Measurements from ENCODE around the gene INTS11. TPM values are rescaled to one million over a fixed set of nuclear protein-coding genes. Genes with fewer than 3 reads are reported as not detected.
A peak's percentile ranks its signal among the peaks of the same experiment; 100 is the strongest.

INTS11 gene
- total and polyA plus RNA-seq, 9 of the 15 experiments (the other 6 are each of a cell fraction or from before 2014, with no cell fraction given), result 3.6 to 183 (median 110) TPM

DNA sequence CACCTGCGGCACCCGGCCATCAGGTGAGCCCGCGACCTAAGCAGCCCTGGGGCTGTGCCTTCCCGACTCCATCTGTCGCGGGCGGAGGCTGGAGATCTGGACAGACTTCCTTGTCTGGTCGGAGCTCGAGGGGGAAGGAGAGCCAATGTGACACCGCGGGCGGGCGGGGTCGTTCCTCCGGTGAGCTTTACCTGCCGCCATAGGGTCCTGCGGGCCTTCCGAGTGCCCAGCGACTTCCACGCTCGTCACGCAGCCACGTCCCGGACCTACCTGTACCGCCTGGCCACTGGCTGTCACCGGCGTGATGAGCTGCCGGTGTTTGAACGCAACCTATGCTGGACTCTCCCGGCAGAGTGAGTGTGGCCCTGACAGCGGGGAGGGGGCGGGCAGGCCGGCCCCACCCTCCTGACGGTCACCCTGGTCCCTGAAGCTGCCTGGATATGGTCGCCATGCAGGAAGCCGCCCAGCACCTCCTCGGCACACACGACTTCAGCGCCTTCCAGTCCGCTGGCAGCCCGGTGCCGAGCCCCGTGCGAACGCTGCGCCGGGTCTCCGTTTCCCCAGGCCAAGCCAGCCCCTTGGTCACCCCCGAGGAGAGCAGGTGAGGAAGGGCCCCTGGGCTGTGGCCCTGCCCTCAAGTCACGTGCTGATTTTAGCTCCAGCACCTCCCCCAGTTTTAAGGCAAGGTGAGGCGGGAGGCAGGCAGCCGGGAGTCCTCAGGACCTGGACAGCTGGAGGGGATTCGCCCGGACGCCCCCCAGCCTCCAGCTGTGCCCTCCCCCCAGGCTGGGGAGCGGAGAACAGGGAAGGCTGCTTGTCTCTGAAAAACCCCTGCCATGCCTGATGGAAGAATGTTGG lies 15.0 kb downstream of the INTS11 start:
- Histone ChIP-seq H3K4me3 (peak overlapping the region; percentile 94), H4K20me1 (replicated peaks; ENCODE audit: control insufficient read depth, insufficient read depth, low read length) (peaks cover 22% of the 10 kb centered on the region), H3K9me1 (ENCODE audit: control insufficient read depth, insufficient read depth, low read length) (peaks cover 3% of the 10 kb centered on the region), H2AFZ (ENCODE audit: low read depth, low read length) (peak overlapping the region; percentile 68), H3K79me2 (ENCODE audit: control insufficient read depth, insufficient read depth, low read length) (peaks cover 54% of the 10 kb centered on the region), H3K9ac (ENCODE audit: insufficient read depth in 1 of 2, low read depth in 2 of 2, low read length in 2 of 2) (peak overlapping the region; percentile 87 to 97), H3K27ac (ENCODE audit: extremely low read depth, low read depth, low read length) (peak overlapping the region; percentile 96), H3K4me2 (ENCODE audit: insufficient read depth, low read length) (peak overlapping the region; percentile 88), H3K9me3 (replicated peaks; ENCODE audit: control insufficient read depth, insufficient read depth, low read depth, low read length) (no peaks in the 10 kb centered on the region), H3K27me3 (ENCODE audit: control insufficient read depth in 2 of 2, insufficient read depth in 2 of 2, low read length in 2 of 2) (no peaks in the 10 kb centered on the region), H3K4me1 (replicated peaks in 1 of 2; ENCODE audit: control insufficient read depth in 2 of 2, insufficient read depth in 2 of 2, low read length in 2 of 2) (peaks cover 36 to 97% of the 10 kb centered on the region in 2 experiments), H3K36me3 (ENCODE audit: control insufficient read depth, insufficient read depth, low read length) (peaks cover 54% of the 10 kb centered on the region)
- intact Hi-C loops (cut with micrococcal nuclease), result loop anchor here (2.0 to 10.0 kb wide), 3 partner anchors 15 to 915 kb away; partner anchors contain the start of genes AURKAIP1, CPTP, INTS11 and SKI
- peak; percentile 71 for FAIRE-seq
- WGBS (ENCODE audit: insufficient coverage, low coverage, missing lambda C conversion rate), result 13% methylated on average over 44 of the region's 57 CpGs
- peak; percentile 4 for ATAC-seq
- in situ Hi-C loops (cut with MboI), result no loop called here
- no TSS peak for BruUV-seq (replicated peaks)
- POLR2A ChIA-PET, result interaction anchor here (0.7 to 3.5 kb wide), 7 partner anchors 10 to 196 kb away, joined by 3 to 30 read pairs (median 3); no protein-coding TSS in a partner anchor
- CTCF ChIA-PET (ENCODE audit: low intra/inter-chr PET ratio), result interaction anchor here (0.7 kb wide), 1 partner anchor 742 kb away, joined by 3 read pairs; no protein-coding TSS in a partner anchor
- peak in 2 of 4 experiments; percentile 41 to 67 for DNase-seq (ENCODE audit: extremely low read depth in 1 of 4, low spot score in 3 of 4)
- TF ChIP-seq ZFP30 (CRISPR knock-in tag; IDR thresholded peaks at IDR 0.05; ENCODE audit: borderline replicate concordance) (no peak), TSHZ1 (CRISPR knock-in tag; IDR thresholded peaks at IDR 0.05) (no peak), TOE1 (IDR thresholded peaks at IDR 0.05; ENCODE audit: borderline replicate concordance) (peak; percentile 87), TOE1 (CRISPR knock-in tag; IDR thresholded peaks at IDR 0.05; ENCODE audit: borderline replicate concordance, low read depth) (0 out of 2 replicates have a peak, but pooled peaks have one; percentile 19), U2AF2 (optimal IDR thresholded peaks at IDR 0.05; ENCODE audit: low read depth, low read length) (no peak), USF2 (CRISPR knock-in tag; IDR thresholded peaks at IDR 0.05) (peak; percentile 88), SIN3A (IDR thresholded peaks at IDR 0.05; ENCODE audit: borderline replicate concordance in 2 of 2, control insufficient read depth in 1 of 2, low read depth in 2 of 2, low read length in 2 of 2) (peak in 1 of 2 experiments; percentile 53; a peak in 2 of 4 replicates), POLR2AphosphoS2 (IDR thresholded peaks at IDR 0.05; ENCODE audit: low read length) (peak; percentile 81; the same call in 1 of the 2 replicates), CBX1 (IDR thresholded peaks at IDR 0.05; ENCODE audit: low read depth) (no peak), HNRNPK (IDR thresholded peaks at IDR 0.05; ENCODE audit: low read depth, low read length, poor library complexity, severe bottlenecking) (no peak), SRSF7 (optimal IDR thresholded peaks at IDR 0.05; ENCODE audit: low read depth, low read length) (no peak), NUFIP1 (IDR thresholded peaks at IDR 0.05; ENCODE audit: partially characterized antibody) (no peak), ZNF217 (CRISPR knock-in tag; IDR thresholded peaks at IDR 0.05) (no peak)

Data from K562 (cell line).